Measurements from ENCODE around the gene TTLL9.

Gene TTLL9

GRCh38 chr20:31987744-31988143 is 117.3 kb downstream of the TTLL9 start:
- no peak for DNase-seq (ENCODE audit: low read depth in 1 of 2, low spot score in 1 of 2)
- Histone ChIP-seq H3K27me3 (ENCODE audit: insufficient read depth, poor library complexity, severe bottlenecking) (peaks cover 6% of the 10 kb centered on the region), H3K4me3 (replicated peaks; ENCODE audit: insufficient read depth, low read length) (no peak overlapping the region), H3K27ac (replicated peaks) (no peak overlapping the region)
- TF ChIP-seq SPI1 (IDR thresholded peaks at IDR 0.05; ENCODE audit: borderline replicate concordance, low read depth) (no peak), POLR2AphosphoS5 (IDR thresholded peaks at IDR 0.05; ENCODE audit: low read depth) (no peak), CTCF (IDR thresholded peaks at IDR 0.05; ENCODE audit: insufficient read depth, low read length) (no peak), REST (IDR thresholded peaks at IDR 0.05; ENCODE audit: insufficient replicate concordance, low read depth) (no peak), GABPA (IDR thresholded peaks at IDR 0.05; ENCODE audit: low read depth) (no peak)

GRCh38 chr20:31988430-31989015 is 118.1 kb downstream of the TTLL9 start:
- Histone ChIP-seq H3K4me3 (replicated peaks; ENCODE audit: insufficient read depth, low read length) (no peak overlapping the region), H3K27me3 (ENCODE audit: insufficient read depth, poor library complexity, severe bottlenecking) (peaks cover 9% of the 10 kb centered on the region), H3K27ac (replicated peaks) (no peak overlapping the region)
- no peak for TF ChIP-seq CTCF (IDR thresholded peaks at IDR 0.05; ENCODE audit: insufficient read depth, low read length)
- TF ChIP-seq POLR2AphosphoS5 (IDR thresholded peaks at IDR 0.05; ENCODE audit: low read depth): no peak
- TF ChIP-seq SPI1 (IDR thresholded peaks at IDR 0.05; ENCODE audit: borderline replicate concordance, low read depth): no peak
- TF ChIP-seq REST (IDR thresholded peaks at IDR 0.05; ENCODE audit: insufficient replicate concordance, low read depth): no peak
- TF ChIP-seq GABPA (IDR thresholded peaks at IDR 0.05; ENCODE audit: low read depth): no peak
- no peak for DNase-seq (ENCODE audit: low read depth in 1 of 2, low spot score in 1 of 2)

GRCh38 chr20:31989030-31989645 is 118.7 kb downstream of the TTLL9 start:
- TF ChIP-seq CTCF (IDR thresholded peaks at IDR 0.05; ENCODE audit: insufficient read depth, low read length): no peak
- no peak for TF ChIP-seq REST (IDR thresholded peaks at IDR 0.05; ENCODE audit: insufficient replicate concordance, low read depth)
- no peak for TF ChIP-seq GABPA (IDR thresholded peaks at IDR 0.05; ENCODE audit: low read depth)
- no peak for TF ChIP-seq POLR2AphosphoS5 (IDR thresholded peaks at IDR 0.05; ENCODE audit: low read depth)
- TF ChIP-seq SPI1 (IDR thresholded peaks at IDR 0.05; ENCODE audit: borderline replicate concordance, low read depth): no peak
- no peak overlapping the region for H3K27ac ChIP-seq (replicated peaks)
- H3K27me3 ChIP-seq (ENCODE audit: insufficient read depth, poor library complexity, severe bottlenecking): peaks cover 15% of the 10 kb centered on the region
- no peak overlapping the region for H3K4me3 ChIP-seq (replicated peaks; ENCODE audit: insufficient read depth, low read length)
- DNase-seq (ENCODE audit: low read depth in 1 of 2, low spot score in 1 of 2): no peak

All from HL-60 (cell line).